HK-2 (cell line): ENCODE results near the gene RNU11.
A peak's percentile ranks its signal among the peaks of the same experiment; 100 is the strongest.
"Not testable (repeated sequence)": the region's sequence is repeated elsewhere in the genome, so short reads cannot be mapped to it uniquely, and the experiment has no call there.

Experiments used
- DNase-seq: peaks from one replicate; pipeline ENCODE4 v3.0.0-alpha.2; 2018; ENCODE audit not compliant: unreplicated experiment

The RNU11 gene

DNA sequence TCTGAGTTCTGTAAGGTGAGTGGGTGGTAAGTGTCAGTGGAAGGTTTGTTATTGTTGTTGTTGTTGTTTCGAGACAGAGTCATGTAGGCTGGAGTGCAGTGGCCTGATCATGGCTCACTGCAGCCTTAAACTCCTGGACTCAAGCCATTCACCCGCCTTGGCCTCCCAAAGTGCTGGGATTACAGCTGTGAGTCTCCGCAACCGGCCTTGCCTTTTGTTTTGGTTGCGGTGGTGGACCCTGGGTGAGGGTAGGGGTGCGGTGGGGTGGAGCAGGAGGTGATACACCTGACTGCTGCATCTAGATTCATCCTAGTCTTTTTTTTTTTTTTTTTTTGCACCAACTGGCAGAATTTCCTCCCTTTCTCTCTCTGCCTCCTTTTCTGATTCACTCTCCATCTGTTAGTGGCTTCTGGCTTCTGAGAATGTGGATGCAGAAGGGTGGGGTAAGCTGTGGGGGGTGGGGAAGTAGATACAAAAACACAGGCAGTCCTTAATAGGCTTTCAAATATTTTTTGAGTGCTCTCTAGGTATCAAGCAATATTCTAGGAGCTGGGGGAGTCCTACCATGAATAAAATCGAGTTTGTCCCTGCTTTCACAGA, 15.6 kb downstream of the RNU11 start:
- no peak for DNase-seq

DNA sequence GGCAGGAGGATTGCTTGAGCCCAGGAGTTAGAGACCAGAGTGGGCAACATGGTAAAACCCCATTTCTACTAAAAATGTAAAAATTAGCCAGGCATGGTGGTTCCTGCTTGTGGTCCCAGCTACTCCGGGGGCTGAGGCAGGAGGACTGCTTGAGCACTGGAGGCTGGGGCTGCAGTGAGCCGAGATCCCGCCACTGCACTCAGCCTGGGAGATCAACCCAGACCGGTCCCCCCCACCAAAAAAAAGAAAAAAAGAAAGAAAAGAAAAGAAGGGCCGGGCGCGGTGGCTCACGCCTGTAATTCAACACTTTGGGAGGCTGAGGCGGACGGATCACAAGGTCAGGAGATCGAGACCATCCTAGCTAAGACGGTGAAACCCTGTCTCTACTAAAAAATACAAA, 18.4 kb downstream of the RNU11 start:
- DNase-seq, result no peak

DNA sequence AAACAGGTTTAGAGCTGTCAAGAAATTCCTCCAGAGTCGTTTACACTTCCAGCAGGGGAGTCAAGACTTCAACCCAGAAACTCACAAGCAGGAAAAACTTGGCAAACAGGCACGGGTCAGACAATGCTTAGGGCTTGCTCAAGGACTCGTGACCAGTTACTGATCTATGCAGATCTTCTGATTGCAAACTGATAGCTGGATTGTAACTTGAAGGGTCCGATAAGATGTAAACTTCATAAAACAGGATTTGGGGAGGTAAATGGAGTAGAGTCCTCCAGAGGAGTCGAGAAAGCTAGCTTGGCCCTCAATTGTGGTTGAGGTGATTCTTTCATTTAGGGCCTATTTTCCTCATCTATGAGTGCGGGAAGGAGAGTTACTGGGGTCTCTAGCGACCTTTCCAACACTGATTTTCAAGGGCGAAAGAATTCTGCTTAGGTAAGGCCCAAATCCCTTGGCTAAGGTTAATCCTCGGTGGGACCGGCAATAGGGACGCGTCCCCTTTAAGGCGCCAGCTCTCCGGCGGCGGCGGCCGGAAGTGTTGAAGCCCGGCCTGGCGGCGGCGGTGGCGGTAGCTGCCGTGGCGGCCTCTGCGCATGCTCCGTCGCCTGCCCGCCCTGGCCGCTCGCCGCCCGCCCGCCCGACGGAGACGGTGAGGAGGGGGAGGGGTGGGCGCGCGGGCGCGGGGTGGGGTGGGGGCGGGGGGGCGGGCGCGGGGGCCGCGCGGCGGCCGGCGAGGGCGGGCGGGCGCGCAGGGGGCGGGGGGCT, 20.0 kb downstream of the RNU11 start, which contains the start of gene GMEB1:
GMEB1 (plus strand) TSS at position 594 of the 765 bp plus-strand sequence. CDS start 14,829 bp downstream, outside the sequence.
- peak; percentile 84 for DNase-seq

DNA sequence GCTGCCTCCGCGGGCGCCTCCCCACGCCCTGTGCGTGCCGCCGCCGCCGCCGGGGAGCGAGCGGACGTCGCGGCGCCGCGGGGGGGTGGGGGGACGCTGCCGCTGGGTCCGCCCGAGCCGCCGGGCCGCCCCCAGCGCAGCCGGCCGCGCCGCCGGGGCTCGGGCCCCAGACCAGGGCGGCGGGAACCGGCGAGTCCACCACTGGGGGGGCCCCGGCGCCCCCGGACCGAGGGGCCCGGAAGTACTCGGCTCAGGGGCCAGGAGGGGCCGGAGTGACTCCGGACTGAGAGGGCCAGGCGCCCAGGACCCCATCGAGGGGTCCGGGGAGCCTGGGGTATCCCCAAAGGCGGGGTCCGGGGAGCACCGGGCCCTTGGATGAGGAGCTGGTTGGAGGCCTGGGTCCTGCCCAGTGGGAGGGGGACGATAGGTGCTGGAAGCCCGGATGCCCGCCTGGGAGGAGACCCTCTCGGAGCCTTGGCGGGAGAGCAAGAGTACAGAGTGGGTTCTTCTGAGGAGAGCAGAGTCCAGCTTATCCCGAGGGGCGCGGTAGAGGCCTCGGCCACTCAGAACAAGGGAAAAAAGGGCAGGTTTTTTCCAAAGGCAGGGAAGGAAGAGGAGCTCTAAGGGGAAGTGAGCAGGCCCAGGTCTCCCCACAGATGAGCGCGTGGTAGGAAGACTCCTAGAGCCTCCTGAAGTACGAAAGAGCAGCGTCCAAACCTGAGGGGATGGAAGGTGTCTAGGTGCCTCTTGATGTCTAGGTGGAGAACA, 20.7 kb downstream of the RNU11 start:
- peak; percentile 45 for DNase-seq

DNA sequence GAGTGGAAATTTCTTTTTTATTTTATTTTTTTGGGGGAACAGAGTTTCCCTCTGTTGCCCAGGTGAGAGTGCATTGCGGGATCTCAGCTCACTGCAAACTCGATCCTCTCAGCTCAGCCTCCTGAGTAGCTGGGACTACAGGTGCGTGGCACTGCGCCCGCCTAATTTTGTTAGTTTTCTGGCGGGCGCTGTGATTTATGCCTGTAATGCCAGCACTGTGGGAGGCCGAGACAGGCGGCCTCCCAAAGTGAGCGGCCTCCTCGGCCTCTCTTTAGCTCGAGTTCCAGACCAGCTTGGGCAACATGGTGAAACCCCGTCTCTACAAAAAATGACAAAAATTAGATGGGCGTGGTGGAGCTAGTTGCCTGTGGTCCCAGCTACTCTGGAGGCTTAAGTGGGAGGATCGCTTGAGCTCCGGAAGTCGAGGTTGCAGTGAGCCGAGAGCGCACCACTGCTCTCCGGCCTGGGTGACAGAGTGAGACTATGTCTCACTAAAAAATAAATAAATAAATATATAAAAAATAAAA, 22.9 kb downstream of the RNU11 start:
- DNase-seq, result no peak

DNA sequence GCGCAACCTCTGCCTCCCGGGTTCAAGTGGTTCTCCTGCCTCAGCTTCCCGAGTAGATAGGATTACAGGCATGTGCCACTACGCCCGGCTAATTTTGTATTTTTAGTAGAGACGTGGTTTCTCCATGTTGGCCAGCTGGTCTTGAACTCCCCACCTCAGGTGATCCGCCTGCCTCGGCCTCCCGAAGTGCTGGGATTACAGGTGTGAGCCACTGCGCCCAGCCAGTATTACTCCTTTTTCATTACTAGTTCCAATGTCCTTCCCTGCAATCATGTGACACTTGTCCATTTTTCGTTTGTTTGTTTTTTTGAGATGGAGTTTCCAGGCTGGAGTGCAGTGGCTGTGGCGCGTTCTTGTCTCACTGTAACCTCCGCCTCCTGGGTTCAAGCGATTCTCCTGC, 24.6 kb downstream of the RNU11 start:
- DNase-seq, result not testable (repeated sequence)

DNA sequence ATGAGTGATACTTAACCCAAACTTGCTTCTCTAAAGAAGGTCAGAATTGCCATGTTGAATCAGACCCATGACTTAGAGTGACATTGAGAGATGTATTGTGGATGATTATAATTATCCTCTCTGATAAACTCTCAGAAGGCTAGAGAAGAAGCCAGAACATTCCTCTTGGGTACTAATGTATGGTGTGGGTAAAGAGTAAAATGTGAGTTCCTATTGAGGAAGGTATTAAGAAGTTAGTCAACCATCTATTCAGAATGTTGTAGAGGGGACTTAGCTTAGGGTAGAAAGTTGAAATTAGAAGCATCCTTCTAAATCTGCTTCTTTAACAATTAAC, 27.5 kb downstream of the RNU11 start:
- no peak for DNase-seq

DNA sequence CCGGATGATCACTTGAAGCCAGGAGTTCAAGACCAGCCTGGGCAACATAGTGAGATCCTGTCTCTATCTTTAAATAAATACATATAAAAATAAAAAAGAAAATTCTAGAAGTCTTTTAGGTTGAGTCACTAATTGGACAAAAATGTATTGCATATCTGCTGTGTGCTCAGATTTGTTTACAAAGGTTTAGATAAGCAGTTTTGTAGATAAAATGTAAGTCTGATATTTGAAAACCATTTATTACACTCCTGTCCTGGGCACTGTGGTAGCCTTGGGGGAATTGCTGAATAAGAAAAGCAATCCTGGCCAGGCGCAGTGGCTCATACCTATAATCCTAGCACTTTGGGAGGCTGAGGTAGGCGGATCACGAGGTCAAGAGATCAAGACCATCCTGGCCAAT, 31.8 kb downstream of the RNU11 start:
- DNase-seq, result no peak

DNA sequence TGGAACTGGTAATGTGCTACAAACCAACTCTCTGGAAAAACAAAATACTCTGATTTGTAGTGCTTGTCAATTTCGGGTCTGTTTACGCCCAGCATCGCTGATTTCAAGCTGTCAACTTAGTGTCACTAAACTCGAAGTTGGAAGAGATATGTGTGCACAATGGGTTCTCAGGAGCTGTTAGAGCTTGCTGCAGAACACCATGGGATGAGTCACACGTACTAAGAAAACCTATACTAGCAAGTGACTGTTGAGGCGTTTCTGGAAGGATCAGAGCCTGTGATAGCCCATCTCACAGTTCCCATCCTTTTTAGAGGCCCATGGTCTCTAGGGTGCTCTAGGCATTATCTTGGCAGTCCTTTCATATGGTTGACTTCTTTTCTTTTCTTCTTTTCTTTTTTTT, 34.4 kb downstream of the RNU11 start:
- DNase-seq, result no peak

DNA sequence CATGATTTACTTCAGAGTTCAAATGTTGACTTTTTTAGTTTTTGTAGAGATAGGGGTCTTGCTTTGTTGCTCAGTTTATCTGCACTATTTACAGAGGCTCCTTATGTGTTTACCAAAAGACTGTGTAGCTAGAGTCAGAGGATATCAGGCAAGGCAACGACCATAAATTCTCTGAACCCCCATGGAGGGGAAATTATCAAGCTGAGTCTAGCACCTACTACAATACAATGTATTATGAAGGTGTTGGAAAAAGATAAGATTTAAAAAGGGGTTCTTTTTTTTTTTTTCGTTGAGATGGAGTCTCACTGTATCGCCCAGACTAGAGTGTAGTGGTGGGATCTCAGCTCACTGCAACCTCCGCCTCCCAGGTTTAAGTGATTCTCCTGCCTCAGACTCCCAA, 36.5 kb downstream of the RNU11 start:
- no peak for DNase-seq

DNA sequence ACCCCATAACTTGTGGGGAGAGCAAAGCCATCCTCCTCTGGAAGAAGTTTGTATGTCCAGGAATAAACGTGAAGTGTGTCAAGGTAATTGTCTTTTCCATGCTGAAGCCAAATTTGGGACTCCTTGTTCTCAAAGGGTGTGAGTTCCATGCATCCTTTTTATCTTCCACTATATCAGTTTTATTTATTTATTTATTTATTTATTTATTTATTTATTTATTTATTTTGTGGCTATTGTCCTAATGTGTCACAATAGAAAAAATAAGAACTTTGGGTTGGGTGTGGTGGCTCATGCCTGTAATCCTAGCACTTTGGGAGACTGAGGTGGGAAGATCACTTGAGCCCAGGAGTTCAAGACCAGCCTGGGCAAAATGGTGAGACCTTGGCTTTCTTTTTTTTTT, 43.2 kb downstream of the RNU11 start:
- not testable (repeated sequence) for DNase-seq
